Choroid plexus epithelial cell (primary cell): Measurements from ENCODE around the gene C20orf173.

Source experiments
- DNase-seq: peaks from one replicate; pipeline ENCODE4 v3.0.0-alpha.2; 2010; ENCODE audit warnings: low read depth
- H3K4me3 ChIP-seq: 2 replicates; pipeline ENCODE4 v1.5.1; 2011; ENCODE audit warnings: low read depth, mild to moderate bottlenecking, control low read depth, low read length, moderate library complexity
- CTCF ChIP-seq: conservative IDR thresholded peaks from 2 replicates; pipeline ENCODE4 v1.5.1; 2011; ENCODE audit warnings: low read depth, mild to moderate bottlenecking, control low read depth, inconsistent platforms, low read length, moderate library complexity

Gene C20orf173

GRCh38 chr20:35508493-35509218 is 20.8 kb downstream of the C20orf173 start:
- TF ChIP-seq CTCF = no peak
- no peak for DNase-seq
- no peak overlapping the region for H3K4me3 ChIP-seq

- H3K4me3 ChIP-seq = no peak overlapping the region
- no peak for TF ChIP-seq CTCF
- peak; percentile 26 for DNase-seq
Observed at GRCh38 chr20:35506872-35507638, 22.4 kb downstream of the C20orf173 start.

- no peak for TF ChIP-seq CTCF
- H3K4me3 ChIP-seq = no peak overlapping the region
- DNase-seq = no peak
Observed at GRCh38 chr20:35506179-35506578, 23.3 kb downstream of the C20orf173 start.

GRCh38 chr20:35504751-35505150 is 24.7 kb downstream of the C20orf173 start:
- no peak overlapping the region for H3K4me3 ChIP-seq

GRCh38 chr20:35503841-35504561 is 25.5 kb downstream of the C20orf173 start:
- no peak for TF ChIP-seq CTCF
- H3K4me3 ChIP-seq = no peak overlapping the region
- DNase-seq = peak; percentile 83

More at GRCh38 chr20:35504751-35505150, 24.7 kb downstream of the C20orf173 start:
- no peak for DNase-seq
- TF ChIP-seq CTCF = no peak

GRCh38 chr20:35503281-35503680 is 26.2 kb downstream of the C20orf173 start:
- no peak for DNase-seq
- no peak overlapping the region for H3K4me3 ChIP-seq
- no peak for TF ChIP-seq CTCF
